Adipose tissue (tissue), 3 donors: Measurements from ENCODE around the gene ARID5B. TPM values are rescaled to one million over a fixed set of nuclear protein-coding genes. Genes with fewer than 3 reads are reported as not detected.

Source experiments
- H3K27ac ChIP-seq: one replicate; pipeline ENCODE4 v1.5.1; 2013; ENCODE audit warnings: low read depth, low read length
- WGBS, 3 donors: extraction: QIAGEN DNeasy Blood & Tissue Kit; methylation state at CpG; one replicate each; pipeline ENCODE4 v1.1.7; 2013; 5-methylcytosine and 5-hydroxymethylcytosine counted together
- polyA plus RNA-seq, 3 donors: library from polyadenylated mRNA; stranded (reverse); fragments of 200-250 nt; gene quantifications; one replicate each; pipeline ENCODE4 v1.2.3, GENCODE V29; 2013
- donor health status: healthy with polysubstance abuse.
- donor health status: Bipolar disorder and iron deficiency.
- donor health status: healthy.

Gene ARID5B
- polyA plus RNA-seq, 3 donors = 3.3 to 59.6 (median 36.6) TPM

GRCh38 chr10:61923210-61923949 is 21.9 kb downstream of the ARID5B start:
- WGBS, 3 donors = 43 to 87% (median 75%) methylated on average over 6 of the region's 6 CpGs
- no peak overlapping the region for H3K27ac ChIP-seq

- H3K27ac ChIP-seq = no peak overlapping the region
- WGBS, 3 donors = 57 to 91% (median 68%) methylated on average over 2 of the region's 2 CpGs
These were observed 22.4 kb downstream of the ARID5B start for GRCh38 chr10:61923950-61924274.

- 78 to 88% (median 85%) methylated on average over 4 of the region's 4 CpGs for WGBS, 3 donors
- H3K27ac ChIP-seq = no peak overlapping the region
These were observed 28.1 kb downstream of the ARID5B start for GRCh38 chr10:61929555-61929954.

GRCh38 chr10:61931620-61932332 is 30.3 kb downstream of the ARID5B start:
- 87 to 97% (median 96%) methylated on average over 6 of the region's 6 CpGs for WGBS, 3 donors
- no peak overlapping the region for H3K27ac ChIP-seq

GRCh38 chr10:61933859-61934555 is 32.5 kb downstream of the ARID5B start:
- WGBS, 3 donors = 67 to 76% (median 74%) methylated on average over 3 of the region's 3 CpGs
- H3K27ac ChIP-seq = no peak overlapping the region

GRCh38 chr10:61935077-61935476 is 33.6 kb downstream of the ARID5B start:
- WGBS, 3 donors = 69 to 82% (median 80%) methylated on average over 5 of the region's 5 CpGs
- no peak overlapping the region for H3K27ac ChIP-seq

- no peak overlapping the region for H3K27ac ChIP-seq
- 62 to 79% (median 63%) methylated on average over 3 of the region's 3 CpGs for WGBS, 3 donors
These were observed 35.3 kb downstream of the ARID5B start for GRCh38 chr10:61936770-61937169.

- WGBS, 3 donors = 47 to 70% (median 63%) methylated on average over 1 of the region's 1 CpG
- H3K27ac ChIP-seq = no peak overlapping the region
These were observed 36.3 kb downstream of the ARID5B start for GRCh38 chr10:61937631-61938351.

GRCh38 chr10:61939902-61940301 is 38.4 kb downstream of the ARID5B start:
- no peak overlapping the region for H3K27ac ChIP-seq
- 75 to 92% (median 87%) methylated on average over 3 of the region's 3 CpGs for WGBS, 3 donors

- H3K27ac ChIP-seq = no peak overlapping the region
These were observed 39.7 kb downstream of the ARID5B start for GRCh38 chr10:61941202-61941681.

GRCh38 chr10:61942604-61943461 is 41.3 kb downstream of the ARID5B start:
- WGBS, 3 donors = 73 to 86% (median 80%) methylated on average over 5 of the region's 5 CpGs
- H3K27ac ChIP-seq = no peak overlapping the region

More at GRCh38 chr10:61941202-61941681, 39.7 kb downstream of the ARID5B start:
- WGBS, 3 donors = 36 to 79% (median 37%) methylated on average over 4 of the region's 4 CpGs

- no peak overlapping the region for H3K27ac ChIP-seq
- 17 to 67% (median 34%) methylated on average over 1 of the region's 1 CpG for WGBS, 3 donors
These were observed 42.3 kb downstream of the ARID5B start for GRCh38 chr10:61943674-61944378.

GRCh38 chr10:61944410-61945147 is 43.1 kb downstream of the ARID5B start:
- no peak overlapping the region for H3K27ac ChIP-seq
- 78 to 88% (median 85%) methylated on average over 1 of the region's 1 CpG for WGBS, 3 donors

- 67 to 99% (median 97%) methylated on average over 2 of the region's 2 CpGs for WGBS, 3 donors
These were observed 48.2 kb downstream of the ARID5B start for GRCh38 chr10:61949687-61950086.

GRCh38 chr10:61950449-61951143 is 49.1 kb downstream of the ARID5B start:
- 67 to 91% (median 80%) methylated on average over 2 of the region's 2 CpGs for WGBS, 3 donors

More at GRCh38 chr10:61949687-61950086, 48.2 kb downstream of the ARID5B start:
- H3K27ac ChIP-seq = no peak overlapping the region

GRCh38 chr10:61951144-61951483 is 49.6 kb downstream of the ARID5B start:
- 77 to 92% (median 81%) methylated on average over 3 of the region's 3 CpGs for WGBS, 3 donors
- H3K27ac ChIP-seq = no peak overlapping the region

More at GRCh38 chr10:61950449-61951143, 49.1 kb downstream of the ARID5B start:
- H3K27ac ChIP-seq = no peak overlapping the region
